GM19099 (cell line): ENCODE results near the gene PLXDC2.

Experiments used
- POLR2A ChIP-seq: IDR thresholded peaks from 3 replicates; pipeline ENCODE4 v1.6.1; 2011; ENCODE audit warnings: low read depth; ENCODE audit not compliant: insufficient read length; ENCODE audit errors: extremely low read depth

PLXDC2 gene

DNA sequence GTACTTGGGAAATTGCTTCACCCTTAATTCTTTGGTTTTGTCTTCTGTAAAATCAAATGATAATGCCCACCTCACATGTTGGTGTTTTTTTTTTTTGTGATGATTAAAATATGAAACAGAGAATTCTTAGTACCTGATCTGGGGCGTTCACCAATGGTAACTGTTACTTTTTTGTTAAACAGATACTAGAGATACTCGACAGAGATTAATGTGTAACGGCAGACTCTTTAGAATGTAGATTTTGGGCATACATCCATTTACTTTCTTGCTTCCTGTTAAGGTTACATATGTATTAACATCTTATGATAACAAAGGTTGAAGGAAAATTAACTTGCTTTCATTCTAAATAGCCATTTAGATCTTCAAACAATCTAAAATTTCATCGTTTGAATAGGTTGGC is 23.3 kb downstream of the PLXDC2 start:
- no peak for TF ChIP-seq POLR2A

- no peak for TF ChIP-seq POLR2A
These were observed 24.5 kb downstream of the PLXDC2 start for GRCh38 chr10:19840776-19841175.

GRCh38 chr10:19843487-19843886 is 27.3 kb downstream of the PLXDC2 start:
- no peak for TF ChIP-seq POLR2A

DNA sequence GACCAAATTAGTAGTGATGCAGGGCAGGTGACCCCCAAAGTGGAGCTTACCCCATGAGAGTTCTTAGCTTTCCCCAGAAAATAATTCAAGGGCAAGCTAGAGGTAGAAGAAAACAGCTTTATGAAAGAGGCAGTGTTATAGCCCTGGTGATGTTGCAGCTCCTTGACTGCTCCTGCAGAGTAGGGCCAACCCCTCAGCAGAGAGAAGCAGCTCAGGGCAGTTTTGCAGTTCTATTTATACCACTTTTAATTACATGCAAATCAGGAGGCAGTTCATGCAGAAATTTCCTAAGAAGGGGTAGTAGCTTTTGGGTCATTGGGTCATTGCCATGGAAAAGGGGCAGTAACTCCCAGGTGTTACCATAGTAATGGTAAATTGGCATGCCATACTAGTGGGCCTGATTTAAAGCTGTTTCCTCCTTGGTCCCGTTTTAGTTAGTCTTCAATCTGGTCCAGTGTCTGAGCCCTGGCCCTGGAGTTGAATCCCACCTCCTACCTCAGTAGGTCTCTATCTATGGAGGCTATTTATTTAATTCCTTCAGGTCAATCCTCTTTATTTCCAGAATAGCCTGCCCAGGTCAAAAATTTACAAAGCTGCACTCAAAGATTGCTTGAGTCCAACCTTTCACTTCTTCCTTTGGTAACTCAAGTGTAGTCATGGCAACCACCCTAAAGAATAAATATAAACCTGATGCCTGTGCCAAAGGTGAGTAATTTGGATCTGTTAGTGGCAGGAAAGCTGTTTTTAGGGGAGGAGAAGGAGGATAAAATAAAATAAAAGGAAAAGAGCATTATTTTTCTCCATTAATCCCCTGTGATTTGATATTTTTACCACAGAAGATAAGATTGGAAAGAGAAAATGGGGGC is 29.5 kb downstream of the PLXDC2 start:
- TF ChIP-seq POLR2A = no peak

GRCh38 chr10:19847321-19847720 is 31.1 kb downstream of the PLXDC2 start:
- no peak for TF ChIP-seq POLR2A

GRCh38 chr10:19848226-19848985 is 32.2 kb downstream of the PLXDC2 start:
- TF ChIP-seq POLR2A = no peak

DNA sequence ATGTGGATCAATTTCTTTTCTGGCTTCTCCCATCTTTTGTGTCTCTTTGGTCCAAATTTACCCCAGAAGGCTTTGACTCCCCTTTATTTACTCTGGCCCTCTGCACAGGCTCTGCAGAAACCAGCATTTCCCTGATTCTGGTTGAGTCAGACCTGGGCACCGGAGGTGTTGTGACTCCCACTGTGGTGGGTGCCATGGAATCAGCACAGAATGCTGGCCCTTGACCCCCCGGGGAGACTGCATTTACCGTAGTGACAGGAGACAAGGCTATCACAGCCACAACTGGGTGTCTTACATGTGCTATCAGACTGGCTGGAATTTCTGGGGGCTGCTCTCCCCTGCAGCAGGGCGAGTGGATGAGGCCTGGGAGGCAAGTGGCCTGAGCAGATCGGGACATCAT is 37.6 kb downstream of the PLXDC2 start:
- no peak for TF ChIP-seq POLR2A

- TF ChIP-seq POLR2A = no peak
These were observed 41.6 kb downstream of the PLXDC2 start for GRCh38 chr10:19857876-19858275.

DNA sequence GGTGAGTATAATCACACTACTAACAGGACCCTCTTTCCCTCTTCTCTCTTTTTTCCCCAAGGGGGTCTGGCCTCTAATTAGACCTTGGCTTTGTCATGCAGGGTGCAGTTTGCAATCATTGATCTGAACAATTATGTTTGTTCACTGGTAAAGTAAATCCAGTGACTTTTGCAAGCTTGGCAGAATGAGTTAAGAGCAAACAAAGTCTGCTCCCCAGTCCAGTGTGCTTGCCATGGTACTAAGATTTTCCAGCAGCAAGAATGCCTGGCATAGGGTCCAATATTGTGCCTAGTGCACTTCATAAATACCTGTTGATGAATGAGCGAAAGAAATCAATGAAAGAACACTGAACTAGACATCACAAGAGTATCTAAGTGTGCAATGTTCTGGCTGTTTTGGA is 43.9 kb downstream of the PLXDC2 start:
- no peak for TF ChIP-seq POLR2A

DNA sequence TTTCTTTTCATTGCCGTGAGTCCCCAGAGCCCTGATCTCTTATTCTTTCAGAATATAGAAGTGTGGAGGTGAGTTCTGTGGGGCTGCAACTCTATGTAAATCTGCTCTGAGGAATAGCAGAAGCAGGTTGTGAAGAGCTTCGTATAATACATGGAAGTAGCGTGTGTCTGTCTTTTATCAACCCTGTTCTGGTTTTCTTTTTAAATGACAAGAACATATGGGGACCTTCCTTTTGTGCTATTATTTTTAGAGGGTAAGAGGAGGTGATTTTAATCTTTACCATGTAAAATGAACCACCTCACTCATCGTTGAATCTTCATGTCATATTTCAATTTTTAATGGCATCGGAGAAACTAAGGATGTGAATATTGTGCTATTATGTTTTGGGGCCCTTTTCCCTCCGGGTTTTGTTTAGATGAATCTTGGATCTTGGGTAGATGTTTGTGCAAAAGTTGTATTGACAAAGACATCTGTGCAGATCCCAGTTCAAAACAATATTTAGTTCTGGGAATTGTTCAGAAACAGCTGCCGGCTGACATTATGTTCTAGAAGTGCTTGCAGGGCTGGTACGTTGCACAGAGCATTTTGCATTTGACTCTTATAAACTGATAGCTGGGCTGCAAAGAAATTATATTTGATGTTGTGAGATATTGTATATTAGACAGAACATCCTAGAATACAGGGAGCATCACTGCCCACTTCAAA is 46.7 kb downstream of the PLXDC2 start:
- no peak for TF ChIP-seq POLR2A

GRCh38 chr10:19865676-19866075 is 49.4 kb downstream of the PLXDC2 start:
- TF ChIP-seq POLR2A = no peak

DNA sequence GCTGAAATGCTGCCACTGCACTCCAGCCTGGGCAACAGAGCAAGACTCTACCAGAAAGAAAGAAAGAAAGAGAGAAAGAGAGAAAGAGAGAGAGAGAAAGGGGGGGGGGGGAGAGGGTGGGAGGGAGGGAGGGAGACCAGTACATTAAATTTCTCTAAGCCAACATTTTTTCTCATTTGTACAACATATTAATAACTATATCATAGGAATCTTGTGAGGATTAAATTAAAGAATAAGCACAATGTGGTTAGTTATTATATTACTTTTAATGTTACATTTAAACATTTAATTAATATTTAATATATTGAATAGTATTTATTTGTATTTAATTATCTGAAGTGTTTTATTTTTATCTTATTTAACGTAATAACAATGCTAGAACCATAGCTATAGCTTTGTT is 53.1 kb downstream of the PLXDC2 start:
- TF ChIP-seq POLR2A = no peak

DNA sequence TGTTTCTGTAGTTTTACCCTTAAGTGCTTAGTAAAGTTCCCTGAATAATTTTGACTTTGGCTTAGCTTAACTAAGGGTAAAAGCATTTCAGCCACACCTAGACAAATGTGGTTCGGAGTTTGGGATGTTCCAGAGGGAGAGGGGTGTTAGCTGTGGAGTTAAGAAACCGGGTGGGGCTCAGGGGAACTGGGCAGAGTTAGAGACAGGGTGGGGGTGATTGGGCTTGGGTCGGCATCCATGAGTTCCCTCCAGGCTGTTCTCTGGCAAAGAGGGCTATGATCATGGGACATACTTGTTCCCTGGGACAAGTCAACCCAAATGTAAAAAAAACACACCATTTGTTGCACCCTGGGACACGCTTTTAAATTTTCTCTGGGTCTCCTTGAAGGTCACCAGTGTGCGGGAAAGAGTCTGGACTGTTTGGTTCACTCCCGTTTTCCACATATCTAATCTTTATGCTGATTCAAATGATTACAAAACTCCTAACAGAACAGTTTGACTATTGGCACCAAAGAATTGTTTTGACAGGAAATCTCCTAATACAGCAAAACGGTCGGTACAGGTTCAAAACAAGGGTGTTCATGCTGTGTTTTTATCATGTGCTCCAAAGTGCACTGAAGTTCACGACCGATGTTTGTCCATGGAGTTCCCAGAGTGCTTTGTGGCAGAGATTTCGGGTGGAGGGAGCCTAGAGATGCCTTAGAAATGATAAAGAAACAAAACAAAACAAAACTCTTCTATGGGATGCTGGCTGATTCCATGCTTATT is 56.5 kb downstream of the PLXDC2 start:
- TF ChIP-seq POLR2A = no peak

- TF ChIP-seq POLR2A = no peak
These were observed 58.0 kb downstream of the PLXDC2 start for GRCh38 chr10:19874190-19874589.

- no peak for TF ChIP-seq POLR2A
These were observed 58.6 kb downstream of the PLXDC2 start for GRCh38 chr10:19874791-19875190.
